ENCODE results near the gene DIPK1A.

DNA sequence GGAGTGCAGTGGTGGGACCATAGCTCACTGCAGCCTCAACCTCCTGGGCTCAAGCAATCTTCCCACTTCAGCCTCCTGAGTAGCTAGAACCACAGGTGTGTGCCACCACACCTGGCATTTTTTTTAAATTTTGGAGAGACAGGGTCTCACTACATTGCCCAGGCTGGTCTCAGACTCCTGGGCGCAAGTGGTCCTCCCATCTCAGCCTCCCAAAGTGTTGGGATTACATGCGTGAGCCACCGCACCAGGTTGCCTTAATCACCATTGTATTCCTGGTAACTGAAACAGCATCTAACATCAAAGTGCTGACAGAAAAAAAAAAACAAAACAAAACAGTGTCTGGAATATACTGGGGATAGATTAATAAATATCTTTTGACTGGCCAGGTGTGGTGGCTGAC, 111.2 kb downstream of the DIPK1A start:
- TF ChIP-seq, protein P1, sequence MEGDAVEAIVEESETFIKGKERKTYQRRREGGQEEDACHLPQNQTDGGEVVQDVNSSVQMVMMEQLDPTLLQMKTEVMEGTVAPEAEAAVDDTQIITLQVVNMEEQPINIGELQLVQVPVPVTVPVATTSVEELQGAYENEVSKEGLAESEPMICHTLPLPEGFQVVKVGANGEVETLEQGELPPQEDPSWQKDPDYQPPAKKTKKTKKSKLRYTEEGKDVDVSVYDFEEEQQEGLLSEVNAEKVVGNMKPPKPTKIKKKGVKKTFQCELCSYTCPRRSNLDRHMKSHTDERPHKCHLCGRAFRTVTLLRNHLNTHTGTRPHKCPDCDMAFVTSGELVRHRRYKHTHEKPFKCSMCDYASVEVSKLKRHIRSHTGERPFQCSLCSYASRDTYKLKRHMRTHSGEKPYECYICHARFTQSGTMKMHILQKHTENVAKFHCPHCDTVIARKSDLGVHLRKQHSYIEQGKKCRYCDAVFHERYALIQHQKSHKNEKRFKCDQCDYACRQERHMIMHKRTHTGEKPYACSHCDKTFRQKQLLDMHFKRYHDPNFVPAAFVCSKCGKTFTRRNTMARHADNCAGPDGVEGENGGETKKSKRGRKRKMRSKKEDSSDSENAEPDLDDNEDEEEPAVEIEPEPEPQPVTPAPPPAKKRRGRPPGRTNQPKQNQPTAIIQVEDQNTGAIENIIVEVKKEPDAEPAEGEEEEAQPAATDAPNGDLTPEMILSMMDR (IDR thresholded peaks at IDR 0.05; ENCODE audit: low read length) = no peak
- no peak for TF ChIP-seq EZH2 (optimal IDR thresholded peaks at IDR 0.05; ENCODE audit: low read depth, low read length)
